Pancreas (tissue), 10 donors: ENCODE measurements around the gene HOXD3. TPM values are rescaled to one million over a fixed set of nuclear protein-coding genes. Genes with fewer than 3 reads are reported as not detected.

Experiments used
- ATAC-seq, 4 donors: fragments of 200-7000 bp; cut with Tn5 transposase; one replicate each; pipeline versions ENCODE4 v1.8.0 to v1.9.1; 2020; ENCODE audit warnings: mild to moderate bottlenecking in 4 of 4, moderate library complexity in 4 of 4
- DNase-seq, 6 donors: peaks; one replicate each; pipeline ENCODE4 v3.0.0-alpha.2; 2020
- FAIRE-seq: peaks from 2 replicates; lab custom pipeline; 2012; peaks lifted over from hg19 to GRCh38; lab: Jason Lieb, UNC
- H3K27ac ChIP-seq, 4 donors: fragments of 200-600 bp; sonication (generic); 1 replicate in 3 of 4; 2 replicates in 1 of 4; pipeline versions ENCODE4 v1.5.0 to v1.8.0; 2020
- H3K27me3 ChIP-seq, 4 donors: fragments of 200-600 bp; one replicate each; pipeline ENCODE4 v1.8.0; 2021
- H3K36me3 ChIP-seq, 3 donors: fragments of 200-600 bp; sonication (generic) in 1 of 3; one replicate each; pipeline versions ENCODE4 v1.5.0 to v1.8.0; 2020 to 2021
- H3K4me1 ChIP-seq, 3 donors: fragments of 200-600 bp; one replicate each; pipeline ENCODE4 v1.8.0; 2021
- H3K4me3 ChIP-seq, 4 donors: fragments of 200-600 bp; sonication (generic) in 2 of 4; one replicate each; pipeline versions ENCODE4 v1.5.0 to v1.8.0; 2020 to 2021
- H3K9me3 ChIP-seq, 4 donors: fragments of 200-600 bp; one replicate each; pipeline ENCODE4 v1.8.0; 2021
- CTCF ChIP-seq, 4 donors: fragments of 200-600 bp; sonication (generic) in 3 of 4; IDR thresholded peaks; one replicate each; pipeline versions ENCODE4 v1.5.0 to v1.8.0; 2021; ENCODE audit warnings: antibody characterized with exemption in 4 of 4
- WGBS, 2 donors: extraction: QIAGEN DNeasy Blood & Tissue Kit; methylation state at CpG; one replicate each; pipeline ENCODE4 v1.1.7; 2013; 5-methylcytosine and 5-hydroxymethylcytosine counted together
- intact Hi-C, 3 donors: fragments of 100-400 bp; cut with DNase I; formaldehyde crosslinking; loops; one replicate each; pipeline versions ENCODE4 v1.11.1 to v1.14.2; 2022
- polyA plus RNA-seq, 2 donors: library from polyadenylated mRNA; stranded (reverse); fragments of 200-250 nt; gene quantifications; one replicate each; pipeline ENCODE4 v1.2.3, GENCODE V29; 2013
- total RNA-seq, 6 donors: library from RNA; stranded (reverse); fragmentation: NEBNext Ultra II Directional in 4 of 6; extraction: Animal tissue kit (Norgen Biotek cat#: 25700) in 4 of 6; gene quantifications; one replicate each; pipeline versions ENCODE4 v1.2.1 to v1.2.4, GENCODE V29; 2021 to 2023
- donor health status: healthy with polysubstance abuse.
- donor health status: DM: no; HTN: no; CAD: no; lungs with moderate emphysema.
- donor health status: DM: no; HTN: no; CAD: no.
- donor health status: control.
- donor health status: control.
- donor health status: Bipolar disorder and iron deficiency.
- donor health status: DM: yes; HTN: yes; CAD: no.
- donor health status: DM: no; HTN: no; CAD: no.
- donor health status: DM: no; HTN: no; CAD: no.
- donor health status: DM: yes; HTN: yes; CAD: no.

The HOXD3 gene
- total and polyA plus RNA-seq, 8 donors: 0.19 to 0.68 (median 0.25) TPM; not detected in 1

GRCh38 chr2:176152350-176153181, 4.5 kb upstream of the HOXD3 start:
- no peak overlapping the region for H3K27ac ChIP-seq
- H3K27me3 ChIP-seq: peaks cover 0 to 30% (median 13%) of the 10 kb centered on the region in 4 donors
- ATAC-seq (no peak), DNase-seq (no peak), FAIRE-seq (no peak)
- no peak for TF ChIP-seq CTCF (IDR thresholded peaks at IDR 0.05)
- intact Hi-C loops: loop anchor here in 1 of 3 donors (10.0 kb wide), 1 partner anchor 412 kb away; no protein-coding TSS in a partner anchor
- 8 to 9% methylated on average over 48 of the region's 48 CpGs for WGBS, 2 donors
- peaks cover 0 to 2% (median 0%) of the 10 kb centered on the region in 3 donors for H3K4me1 ChIP-seq
- H3K36me3 ChIP-seq: no peaks in the 10 kb centered on the region
- no peaks in the 10 kb centered on the region for H3K9me3 ChIP-seq
- H3K4me3 ChIP-seq: no peak overlapping the region

GRCh38 chr2:176154576-176155252, 2.4 kb upstream of the HOXD3 start:
- peaks cover 0 to 7% (median 0%) of the 10 kb centered on the region in 3 donors for H3K4me1 ChIP-seq
- H3K27ac ChIP-seq: no peak overlapping the region
- H3K27me3 ChIP-seq: peaks cover 0 to 50% (median 16%) of the 10 kb centered on the region in 4 donors
- intact Hi-C loops: loop anchor here in 1 of 3 donors (10.0 kb wide), 1 partner anchor 410 kb away; no protein-coding TSS in a partner anchor
- DNase-seq (no peak), FAIRE-seq (no peak), ATAC-seq (no peak)
- WGBS, 2 donors: 11 to 17% methylated on average over 11 of the region's 11 CpGs
- no peak overlapping the region for H3K4me3 ChIP-seq
- no peak for TF ChIP-seq CTCF (IDR thresholded peaks at IDR 0.05)
- H3K9me3 ChIP-seq: no peaks in the 10 kb centered on the region
- H3K36me3 ChIP-seq: no peaks in the 10 kb centered on the region

GRCh38 chr2:176155356-176156044, 1.6 kb upstream of the HOXD3 start:
- Histone ChIP-seq H3K27me3 (peaks cover 0 to 50% (median 15%) of the 10 kb centered on the region in 4 donors), H3K4me1 (peaks cover 0 to 8% (median 0%) of the 10 kb centered on the region in 3 donors), H3K36me3 (no peaks in the 10 kb centered on the region), H3K27ac (no peak overlapping the region), H3K4me3 (no peak overlapping the region), H3K9me3 (no peaks in the 10 kb centered on the region)
- ATAC-seq: no peak
- intact Hi-C loops: loop anchor here in 1 of 3 donors (10.0 kb wide), 1 partner anchor 409 kb away; no protein-coding TSS in a partner anchor
- no peak for FAIRE-seq
- 8 to 11% methylated on average over 6 of the region's 6 CpGs for WGBS, 2 donors
- TF ChIP-seq CTCF (IDR thresholded peaks at IDR 0.05): no peak
- no peak for DNase-seq

GRCh38 chr2:176156301-176156806, 753 bp upstream of the HOXD3 start:
- 13 to 22% methylated on average over 8 of the region's 8 CpGs for WGBS, 2 donors
- Histone ChIP-seq H3K4me3 (no peak overlapping the region), H3K27ac (no peak overlapping the region), H3K9me3 (no peaks in the 10 kb centered on the region), H3K4me1 (peaks cover 0 to 8% (median 0%) of the 10 kb centered on the region in 3 donors), H3K27me3 (peaks cover 0 to 58% (median 15%) of the 10 kb centered on the region in 4 donors), H3K36me3 (no peaks in the 10 kb centered on the region)
- no peak for DNase-seq
- no peak for TF ChIP-seq CTCF (IDR thresholded peaks at IDR 0.05)
- intact Hi-C loops: loop anchor here in 1 of 3 donors (10.0 kb wide), 1 partner anchor 408 kb away; no protein-coding TSS in a partner anchor
- ATAC-seq: no peak
- FAIRE-seq: no peak
